HCEC 1CT (cell line): ENCODE results near the gene HS1BP3.

ENCODE experiments used
- DNase-seq: peaks from one replicate; pipeline ENCODE4 v3.0.0-alpha.2; 2017

Gene HS1BP3

DNA sequence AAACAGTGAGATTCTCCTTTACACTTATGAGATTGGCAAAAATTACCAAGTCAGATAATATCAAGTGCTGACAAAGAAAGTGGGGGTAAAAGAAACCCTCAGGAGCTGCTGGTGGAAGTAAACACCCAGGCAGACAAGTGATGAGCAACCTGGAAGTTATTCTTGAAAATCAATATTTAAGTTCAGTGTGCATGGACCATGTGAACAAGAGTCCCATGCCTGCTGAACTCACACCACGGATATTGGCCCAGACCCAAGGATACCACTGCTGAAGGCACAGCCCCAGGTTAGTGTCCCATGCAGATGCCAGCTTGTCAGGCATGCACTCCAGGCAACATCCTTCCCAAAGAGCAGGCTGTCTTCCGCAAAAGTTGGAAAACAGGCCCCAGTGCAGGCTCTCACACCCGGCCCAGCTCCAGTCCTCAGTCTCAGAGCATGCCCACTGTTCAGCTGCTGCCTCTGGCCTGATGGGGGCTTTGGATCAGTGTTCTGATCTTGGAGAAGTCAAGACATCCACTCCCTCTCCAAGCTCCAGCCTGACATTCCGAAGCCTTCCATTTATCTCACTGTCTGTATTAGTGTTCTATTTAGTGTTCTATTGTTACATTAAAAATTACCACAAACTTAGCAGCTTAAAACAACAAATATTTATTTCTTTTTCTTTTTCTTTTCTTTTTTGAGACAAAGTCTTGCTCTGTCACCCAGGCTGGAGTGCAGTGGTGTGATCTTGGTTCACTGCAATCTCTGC lies 70.0 kb downstream of the HS1BP3 start:
- no peak for DNase-seq

GRCh38 chr2:20579866-20580265 lies 71.0 kb downstream of the HS1BP3 start:
- no peak for DNase-seq

- peak; percentile 95 for DNase-seq
Measured at GRCh38 chr2:20578895-20579825, 71.7 kb downstream of the HS1BP3 start.

DNA sequence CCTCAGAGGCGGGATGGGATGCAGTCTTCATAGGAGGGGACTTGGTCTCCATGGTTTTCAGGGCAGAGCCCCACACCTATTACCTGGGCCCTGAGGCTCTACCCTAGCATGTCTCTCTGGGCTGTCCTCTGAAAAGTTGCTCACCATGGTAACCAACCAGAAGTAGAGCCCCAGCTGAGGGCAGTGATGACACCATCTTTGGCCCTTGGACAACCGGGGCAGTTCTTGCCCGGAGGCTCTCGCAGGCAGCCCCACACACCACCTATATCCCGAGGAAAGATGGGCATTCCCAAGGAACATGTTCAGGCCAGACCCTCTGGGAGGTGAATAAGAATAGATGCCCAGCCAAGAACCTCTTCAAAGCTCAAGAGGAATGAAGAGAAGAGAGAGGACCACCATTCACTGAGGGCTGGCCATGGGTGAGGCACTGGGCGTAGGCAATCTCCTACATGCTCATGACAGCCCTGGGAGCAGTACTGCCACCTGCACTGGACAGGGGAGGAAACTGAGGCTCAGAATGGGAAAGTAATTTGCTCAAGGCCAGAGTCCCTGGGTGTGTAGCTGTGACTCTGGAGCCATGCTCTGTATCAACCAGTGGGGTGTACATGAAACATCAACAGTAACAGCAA lies 72.5 kb downstream of the HS1BP3 start:
- no peak for DNase-seq

DNA sequence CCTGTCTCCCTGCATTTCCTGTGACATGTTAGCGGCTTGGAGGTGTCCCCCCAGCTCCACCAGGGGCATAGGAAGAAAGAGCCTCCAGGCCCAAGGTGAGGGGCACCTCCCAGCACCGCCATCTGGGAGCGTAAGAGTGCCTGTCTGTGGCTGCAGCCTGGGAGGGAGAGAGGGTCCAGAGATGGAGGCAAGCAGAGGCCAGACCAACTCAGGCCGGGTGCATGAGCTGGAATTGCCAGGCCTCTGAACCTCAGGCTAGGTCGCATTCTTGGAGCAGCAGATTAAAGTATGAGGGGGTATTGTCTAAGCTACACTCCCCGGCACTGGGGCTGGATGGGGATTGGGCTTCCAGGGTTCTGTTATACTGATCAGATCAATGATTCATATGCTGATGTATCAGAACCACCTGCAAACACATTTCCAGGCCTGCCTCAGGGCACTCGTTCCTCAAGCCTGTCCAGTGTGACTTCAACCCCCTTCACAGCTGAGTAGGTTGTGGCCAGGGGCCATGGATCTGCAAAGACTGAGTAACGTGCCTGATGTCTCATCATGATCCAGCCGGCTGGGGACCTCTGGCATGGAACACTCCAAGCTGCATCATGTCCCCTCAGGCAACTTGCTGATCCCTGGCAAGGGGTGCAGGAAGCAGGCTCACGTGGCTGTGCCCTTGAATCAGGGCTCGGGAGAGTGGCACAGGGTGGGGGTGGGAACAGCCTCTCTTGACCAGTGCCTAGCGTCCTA lies 73.2 kb downstream of the HS1BP3 start:
- peak; percentile 63 for DNase-seq

GRCh38 chr2:20576598-20577115 lies 74.2 kb downstream of the HS1BP3 start:
- no peak for DNase-seq

- no peak for DNase-seq
Measured at GRCh38 chr2:20575935-20576597, 74.8 kb downstream of the HS1BP3 start.

GRCh38 chr2:20575414-20575813 lies 75.5 kb downstream of the HS1BP3 start:
- DNase-seq, result no peak

GRCh38 chr2:20574930-20575329 lies 76.0 kb downstream of the HS1BP3 start:
- DNase-seq, result no peak

DNA sequence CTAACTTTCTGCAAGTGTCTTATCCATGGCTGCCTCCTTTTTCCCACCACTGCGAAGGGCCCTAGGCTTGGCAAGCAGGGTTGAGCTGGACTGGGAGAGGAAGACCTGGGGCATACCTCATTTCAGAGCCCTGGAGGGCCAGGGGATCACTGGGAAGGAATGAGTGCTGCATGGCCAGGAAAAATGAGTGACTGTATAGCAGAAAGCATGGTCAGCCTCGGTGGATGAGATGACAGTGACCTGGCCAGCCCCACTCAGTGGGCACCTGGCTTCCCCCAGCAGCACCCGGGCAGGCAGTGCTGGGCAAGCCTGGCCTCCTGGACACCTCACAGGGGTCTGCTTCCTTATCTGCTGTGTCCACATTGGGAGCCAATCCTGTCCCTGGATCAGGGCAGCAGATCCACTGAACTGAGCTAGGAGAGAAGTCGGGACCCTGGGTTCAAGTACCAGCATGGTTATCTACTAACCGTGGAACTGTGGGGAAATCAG lies 76.4 kb downstream of the HS1BP3 start:
- no peak for DNase-seq

DNA sequence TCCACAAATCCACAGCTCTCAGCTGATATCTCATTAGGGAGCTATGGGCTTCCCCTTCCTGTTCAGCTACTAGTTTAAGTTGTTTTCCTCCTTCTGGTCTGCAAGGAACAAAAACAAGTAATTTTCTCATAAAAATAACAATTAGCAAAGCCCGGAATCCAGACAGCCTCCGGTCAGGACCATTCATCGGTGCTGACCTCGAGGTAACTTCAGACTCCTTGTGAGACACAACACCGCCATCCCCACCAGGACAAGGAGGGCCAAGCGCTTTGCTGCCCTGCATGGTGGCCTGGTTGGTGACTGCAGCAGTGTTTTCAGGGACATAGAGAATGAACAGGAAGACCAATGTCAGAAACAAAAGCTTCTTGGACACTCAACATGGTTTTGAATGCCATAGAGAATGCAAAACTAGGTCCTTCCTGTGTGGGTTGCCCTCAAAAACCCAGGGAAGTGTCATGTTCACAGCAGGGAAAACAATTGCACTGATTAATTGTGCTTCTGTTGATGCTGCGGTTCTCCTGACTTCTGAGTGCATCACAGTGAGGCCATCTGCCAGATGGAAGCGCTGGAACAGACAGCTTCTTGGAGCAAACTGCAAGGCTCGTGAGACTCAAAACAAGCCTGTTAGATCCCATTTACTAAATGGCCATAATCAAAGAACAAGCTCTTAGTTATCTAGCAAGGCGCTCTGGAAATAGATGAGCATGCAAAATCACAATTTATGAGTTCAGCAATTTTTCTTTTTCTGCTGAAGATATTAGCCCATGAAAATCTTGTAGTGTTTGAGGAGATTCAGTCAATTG lies 77.1 kb downstream of the HS1BP3 start:
- DNase-seq, result peak; percentile 32

- DNase-seq, result no peak
Measured at GRCh38 chr2:20572221-20572620, 78.7 kb downstream of the HS1BP3 start.

GRCh38 chr2:20571644-20572215 lies 79.2 kb downstream of the HS1BP3 start:
- no peak for DNase-seq

- no peak for DNase-seq
Measured at GRCh38 chr2:20571231-20571630, 79.7 kb downstream of the HS1BP3 start.

DNA sequence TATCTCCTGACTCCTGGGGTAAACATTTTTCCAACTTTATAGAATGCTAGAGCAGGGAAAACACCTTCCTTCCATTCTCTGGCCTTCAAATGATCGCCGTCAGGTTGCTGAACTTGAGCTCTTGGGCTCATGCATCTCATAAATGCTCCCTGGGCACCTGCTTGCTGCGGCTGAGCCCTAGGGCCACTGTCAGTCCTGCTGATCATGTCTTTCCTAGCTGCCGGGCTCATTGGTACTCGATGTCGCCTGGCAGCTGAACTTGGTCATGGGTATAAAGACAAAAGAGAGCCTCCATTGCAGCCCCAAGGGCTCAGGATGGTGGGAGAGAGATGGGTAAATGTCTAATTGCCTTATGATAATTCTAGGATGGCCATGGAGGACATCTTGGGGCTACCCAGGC lies 80.6 kb downstream of the HS1BP3 start:
- no peak for DNase-seq

DNA sequence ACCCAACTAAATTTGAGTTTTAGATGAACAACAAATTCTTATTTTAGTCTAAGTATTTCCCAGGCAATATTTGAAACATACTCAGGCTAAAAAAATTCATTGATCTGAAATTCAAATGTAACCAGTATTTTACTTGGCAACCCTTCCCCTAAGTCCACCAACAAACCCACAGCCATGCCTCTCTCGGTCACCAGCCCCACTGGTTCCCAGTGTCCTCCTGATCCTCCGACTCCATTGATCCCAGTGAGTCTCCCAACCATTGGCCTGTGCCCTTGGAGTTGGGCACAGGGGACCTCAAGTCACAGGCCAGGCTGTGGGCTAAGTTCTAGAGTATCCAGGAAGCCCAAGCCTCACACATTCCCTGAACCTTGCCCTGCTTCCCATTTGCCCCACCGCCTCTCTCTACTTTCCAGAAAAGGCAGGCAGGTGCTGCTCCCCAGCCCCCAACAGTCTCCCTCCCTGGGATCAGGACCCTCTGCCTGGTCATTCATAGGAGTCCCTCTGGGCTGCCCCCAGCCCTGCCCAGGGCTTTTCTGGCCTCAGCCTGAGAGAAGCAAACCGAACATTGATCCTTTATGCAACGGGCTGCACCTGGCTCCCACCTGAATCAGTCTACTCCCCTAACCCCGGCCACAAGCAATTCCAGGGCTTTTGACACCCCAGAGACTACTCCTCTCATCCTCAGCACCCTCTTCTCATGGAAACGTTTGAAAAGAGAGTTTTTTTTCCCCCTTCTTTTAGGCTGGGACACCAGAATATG lies 81.3 kb downstream of the HS1BP3 start:
- no peak for DNase-seq

DNA sequence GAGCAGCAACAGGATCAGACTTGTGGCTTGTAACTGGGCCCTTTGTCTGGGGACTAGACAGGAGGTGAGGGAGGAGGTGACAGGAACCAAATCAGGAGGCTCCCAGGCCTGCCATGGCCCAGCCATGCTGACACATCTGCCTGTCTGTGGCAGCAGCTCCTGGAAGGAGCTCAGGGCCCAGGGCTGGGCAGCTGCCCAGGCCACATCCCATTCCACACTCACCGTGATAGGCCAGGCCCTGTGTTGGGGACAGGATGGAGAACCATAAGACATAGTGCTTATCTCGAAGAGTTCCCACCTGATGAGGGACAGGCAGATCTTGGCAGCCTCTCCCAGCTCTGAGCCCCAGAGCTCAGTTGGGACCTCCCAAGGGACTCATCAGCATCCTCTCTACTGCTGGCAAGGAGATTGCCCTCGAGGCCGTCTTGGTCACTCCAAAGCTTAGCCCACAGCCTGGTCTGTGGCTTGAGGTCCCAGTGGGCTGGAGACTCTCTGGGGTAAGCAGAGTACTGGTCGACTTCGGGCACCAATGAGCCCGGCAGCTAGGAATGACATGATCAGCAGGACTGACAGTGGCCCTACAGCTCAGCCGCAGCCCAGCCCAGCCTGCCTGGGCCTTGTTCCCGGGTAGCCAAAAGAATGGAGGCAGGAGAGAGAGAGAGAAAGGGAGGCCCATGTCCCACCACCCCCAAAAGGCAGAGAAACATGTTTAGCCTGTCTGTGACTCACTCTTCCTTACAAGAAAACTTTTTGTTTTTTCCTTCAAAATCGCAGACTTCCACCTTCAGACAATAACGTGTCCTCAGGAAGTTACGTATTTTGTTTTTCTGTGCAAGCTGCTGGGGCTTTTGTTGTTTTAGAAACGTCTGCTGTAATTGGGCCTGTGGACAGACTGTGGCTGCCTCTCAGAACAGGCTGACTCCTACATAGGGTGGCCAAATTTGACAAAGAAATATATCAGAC lies 82.1 kb downstream of the HS1BP3 start:
- no peak for DNase-seq

- no peak for DNase-seq
Measured at GRCh38 chr2:20567926-20568179, 83.0 kb downstream of the HS1BP3 start.
